Memory B cell (primary cell): ENCODE measurements around the gene HEY2.
A peak's percentile ranks its signal among the peaks of the same experiment; 100 is the strongest.

Source experiments
- ATAC-seq: fragments of 150-1000 bp; cut with Tn5 transposase; 2 replicates; pipeline ENCODE4 v1.10.0; 2021; ENCODE audit warnings: low read depth, mild to moderate bottlenecking, moderate library complexity
- DNase-seq, 2 donors: peaks; one replicate each; pipeline ENCODE4 v3.0.0; 2022; ENCODE audit warnings: low spot score in 2 of 2
- H3K27ac Mint-ChIP-seq: one replicate; pipeline ENCODE4 v1.8.0; 2022; ENCODE audit warnings: mild to moderate bottlenecking, moderate library complexity, mixed read lengths
- H3K27me3 Mint-ChIP-seq: one replicate; pipeline ENCODE4 v1.8.0; 2022; ENCODE audit warnings: mixed read lengths
- H3K36me3 Mint-ChIP-seq: one replicate; pipeline ENCODE4 v1.8.0; 2022; ENCODE audit warnings: mild to moderate bottlenecking, mixed read lengths
- H3K4me1 Mint-ChIP-seq: one replicate; pipeline ENCODE4 v1.8.0; 2022; ENCODE audit warnings: mixed read lengths
- H3K4me3 Mint-ChIP-seq: one replicate; pipeline ENCODE4 v1.8.0; 2022; ENCODE audit warnings: mild to moderate bottlenecking, moderate library complexity, mixed read lengths
- H3K9me3 Mint-ChIP-seq: one replicate; pipeline ENCODE4 v1.8.0; 2022; ENCODE audit warnings: mixed read lengths

Gene HEY2

GRCh38 chr6:125732398-125732797 is 17.0 kb upstream of the HEY2 start:
- Mint-ChIP-seq H3K27ac (no peak overlapping the region), H3K4me3 (no peak overlapping the region), H3K27me3 (peaks cover 17% of the 10 kb centered on the region), H3K9me3 (no peaks in the 10 kb centered on the region), H3K36me3 (no peaks in the 10 kb centered on the region), H3K4me1 (no peaks in the 10 kb centered on the region)
- ATAC-seq (peak; percentile 37), DNase-seq (no peak)

GRCh38 chr6:125733516-125734300 is 15.7 kb upstream of the HEY2 start:
- Mint-ChIP-seq H3K27me3 (peaks cover 20% of the 10 kb centered on the region), H3K36me3 (no peaks in the 10 kb centered on the region), H3K9me3 (no peaks in the 10 kb centered on the region), H3K4me1 (no peaks in the 10 kb centered on the region), H3K27ac (no peak overlapping the region), H3K4me3 (no peak overlapping the region)
- DNase-seq (no peak), ATAC-seq (no peak)

GRCh38 chr6:125738276-125738675 is 11.2 kb upstream of the HEY2 start:
- ATAC-seq = no peak
- DNase-seq = no peak

GRCh38 chr6:125739364-125739763 is 10.1 kb upstream of the HEY2 start:
- Mint-ChIP-seq H3K4me3 (no peak overlapping the region), H3K4me1 (no peaks in the 10 kb centered on the region), H3K36me3 (no peaks in the 10 kb centered on the region), H3K27ac (no peak overlapping the region), H3K27me3 (peaks cover 14% of the 10 kb centered on the region), H3K9me3 (no peaks in the 10 kb centered on the region)
- no peak for ATAC-seq
- no peak for DNase-seq

More at GRCh38 chr6:125738276-125738675, 11.2 kb upstream of the HEY2 start:
- Mint-ChIP-seq H3K4me1 (no peaks in the 10 kb centered on the region), H3K4me3 (no peak overlapping the region), H3K27ac (no peak overlapping the region), H3K27me3 (peaks cover 16% of the 10 kb centered on the region), H3K36me3 (no peaks in the 10 kb centered on the region), H3K9me3 (no peaks in the 10 kb centered on the region)

- Mint-ChIP-seq H3K9me3 (no peaks in the 10 kb centered on the region), H3K4me3 (no peak overlapping the region), H3K27me3 (peaks cover 13% of the 10 kb centered on the region), H3K36me3 (no peaks in the 10 kb centered on the region), H3K4me1 (no peaks in the 10 kb centered on the region), H3K27ac (no peak overlapping the region)
- DNase-seq (no peak), ATAC-seq (no peak)
Observed at GRCh38 chr6:125741336-125741735, 8.1 kb upstream of the HEY2 start.

- Mint-ChIP-seq H3K27ac (no peak overlapping the region), H3K9me3 (no peaks in the 10 kb centered on the region), H3K4me3 (no peak overlapping the region), H3K27me3 (peaks cover 16% of the 10 kb centered on the region), H3K4me1 (peaks cover 6% of the 10 kb centered on the region), H3K36me3 (peaks cover 4% of the 10 kb centered on the region)
- no peak for ATAC-seq
- DNase-seq = no peak
Observed at GRCh38 chr6:125742024-125742423, 7.4 kb upstream of the HEY2 start.

GRCh38 chr6:125742464-125743120 is 6.8 kb upstream of the HEY2 start:
- Mint-ChIP-seq H3K27ac (no peak overlapping the region), H3K27me3 (peaks cover 13% of the 10 kb centered on the region), H3K9me3 (no peaks in the 10 kb centered on the region), H3K36me3 (peaks cover 4% of the 10 kb centered on the region), H3K4me1 (peaks cover 6% of the 10 kb centered on the region), H3K4me3 (no peak overlapping the region)
- ATAC-seq (no peak), DNase-seq (no peak)

- H3K4me1 Mint-ChIP-seq = peaks cover 11% of the 10 kb centered on the region
- H3K27ac Mint-ChIP-seq = no peak overlapping the region
- peaks cover 12% of the 10 kb centered on the region for H3K27me3 Mint-ChIP-seq
- H3K36me3 Mint-ChIP-seq = peaks cover 4% of the 10 kb centered on the region
- no peak for DNase-seq
- no peak for ATAC-seq
- no peak overlapping the region for H3K4me3 Mint-ChIP-seq
- no peaks in the 10 kb centered on the region for H3K9me3 Mint-ChIP-seq
Observed at GRCh38 chr6:125743604-125744003, 5.8 kb upstream of the HEY2 start.

GRCh38 chr6:125745281-125746018 is 4.0 kb upstream of the HEY2 start:
- no peak overlapping the region for H3K4me3 Mint-ChIP-seq
- peaks cover 17% of the 10 kb centered on the region for H3K27me3 Mint-ChIP-seq

GRCh38 chr6:125746019-125746414 is 3.4 kb upstream of the HEY2 start:
- DNase-seq (no peak), ATAC-seq (no peak)
- Mint-ChIP-seq H3K9me3 (no peaks in the 10 kb centered on the region), H3K27ac (no peak overlapping the region), H3K4me1 (peaks cover 23% of the 10 kb centered on the region), H3K4me3 (peak overlapping the region; percentile 37), H3K27me3 (peaks cover 20% of the 10 kb centered on the region), H3K36me3 (peaks cover 4% of the 10 kb centered on the region)

More at GRCh38 chr6:125745281-125746018, 4.0 kb upstream of the HEY2 start:
- no peaks in the 10 kb centered on the region for H3K9me3 Mint-ChIP-seq
- H3K27ac Mint-ChIP-seq = no peak overlapping the region
- DNase-seq (no peak), ATAC-seq (no peak)
- peaks cover 20% of the 10 kb centered on the region for H3K4me1 Mint-ChIP-seq
- H3K36me3 Mint-ChIP-seq = peaks cover 4% of the 10 kb centered on the region

- ATAC-seq (peak; percentile 53), DNase-seq (peak; percentile 42 to 43)
- H3K4me1 Mint-ChIP-seq = peaks cover 24% of the 10 kb centered on the region
- peaks cover 24% of the 10 kb centered on the region for H3K27me3 Mint-ChIP-seq
- H3K36me3 Mint-ChIP-seq = peaks cover 4% of the 10 kb centered on the region
- H3K4me3 Mint-ChIP-seq = peak overlapping the region; percentile 82
- no peaks in the 10 kb centered on the region for H3K9me3 Mint-ChIP-seq
- H3K27ac Mint-ChIP-seq = peak overlapping the region; percentile 16
Observed at GRCh38 chr6:125746731-125747588, 2.5 kb upstream of the HEY2 start.

GRCh38 chr6:125747589-125748405 is 1.6 kb upstream of the HEY2 start:
- peak; percentile 24 to 48 for DNase-seq
- H3K4me3 Mint-ChIP-seq = peak overlapping the region; percentile 82
- H3K27me3 Mint-ChIP-seq = peaks cover 24% of the 10 kb centered on the region
- ATAC-seq = peak; percentile 7
- peaks cover 4% of the 10 kb centered on the region for H3K36me3 Mint-ChIP-seq
- H3K9me3 Mint-ChIP-seq = no peaks in the 10 kb centered on the region
- H3K27ac Mint-ChIP-seq = no peak overlapping the region
- peaks cover 24% of the 10 kb centered on the region for H3K4me1 Mint-ChIP-seq
